Measurements from ENCODE around the gene LYPD6B. TPM values are rescaled to one million over a fixed set of nuclear protein-coding genes. Genes with fewer than 3 reads are reported as not detected.

The LYPD6B gene
- total RNA-seq, 1 experiment from 2014 or later: not detected

DNA sequence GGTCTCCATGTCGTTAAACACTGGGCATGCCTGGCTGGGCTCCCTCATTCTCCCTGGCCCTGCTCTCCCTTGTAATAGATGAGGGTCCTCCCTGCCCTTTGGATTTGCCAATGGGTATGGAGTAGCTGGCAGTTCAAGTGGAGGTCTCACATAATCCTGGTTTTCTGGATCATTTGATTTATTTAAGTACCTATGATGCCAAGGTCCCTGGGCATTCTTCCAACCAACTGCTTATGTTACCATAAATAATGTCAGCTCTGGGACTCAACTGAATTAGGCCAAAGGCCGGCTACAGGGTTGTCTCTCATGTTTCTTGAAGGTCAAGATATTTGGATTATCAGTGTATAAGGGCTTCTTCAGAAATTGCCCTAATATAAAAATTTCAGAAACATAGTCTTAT, 186.9 kb downstream of the LYPD6B start:
- intact Hi-C loops (cut with micrococcal nuclease; ENCODE audit: unreplicated experiment): no loop called here
- Histone ChIP-seq H3K27me3 (replicated peaks; ENCODE audit: insufficient read depth, low read depth, low read length, poor library complexity) (no peaks in the 10 kb centered on the region), H3K4me3 (ENCODE audit: low read depth, low read length, poor library complexity, severe bottlenecking) (no peak overlapping the region), H3K27ac (ENCODE audit: low read depth, low read length, poor library complexity, severe bottlenecking) (no peak overlapping the region), H3K4me1 (ENCODE audit: insufficient read depth, low read length, poor library complexity, severe bottlenecking) (no peaks in the 10 kb centered on the region), H3K36me3 (ENCODE audit: insufficient read depth, low read length, poor library complexity, severe bottlenecking) (no peaks in the 10 kb centered on the region), H3K9me3 (ENCODE audit: low read depth, low read length, poor library complexity, severe bottlenecking) (no peaks in the 10 kb centered on the region)
- ChIA-PET POLR2A (ENCODE audit: low non-redundant PET) (no interaction called here), CTCF (no interaction called here)
- DNase-seq (ENCODE audit: low spot score): no peak
- TF ChIP-seq, protein P1, sequence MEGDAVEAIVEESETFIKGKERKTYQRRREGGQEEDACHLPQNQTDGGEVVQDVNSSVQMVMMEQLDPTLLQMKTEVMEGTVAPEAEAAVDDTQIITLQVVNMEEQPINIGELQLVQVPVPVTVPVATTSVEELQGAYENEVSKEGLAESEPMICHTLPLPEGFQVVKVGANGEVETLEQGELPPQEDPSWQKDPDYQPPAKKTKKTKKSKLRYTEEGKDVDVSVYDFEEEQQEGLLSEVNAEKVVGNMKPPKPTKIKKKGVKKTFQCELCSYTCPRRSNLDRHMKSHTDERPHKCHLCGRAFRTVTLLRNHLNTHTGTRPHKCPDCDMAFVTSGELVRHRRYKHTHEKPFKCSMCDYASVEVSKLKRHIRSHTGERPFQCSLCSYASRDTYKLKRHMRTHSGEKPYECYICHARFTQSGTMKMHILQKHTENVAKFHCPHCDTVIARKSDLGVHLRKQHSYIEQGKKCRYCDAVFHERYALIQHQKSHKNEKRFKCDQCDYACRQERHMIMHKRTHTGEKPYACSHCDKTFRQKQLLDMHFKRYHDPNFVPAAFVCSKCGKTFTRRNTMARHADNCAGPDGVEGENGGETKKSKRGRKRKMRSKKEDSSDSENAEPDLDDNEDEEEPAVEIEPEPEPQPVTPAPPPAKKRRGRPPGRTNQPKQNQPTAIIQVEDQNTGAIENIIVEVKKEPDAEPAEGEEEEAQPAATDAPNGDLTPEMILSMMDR (conservative IDR thresholded peaks at IDR 0.05; ENCODE audit: low read depth, low read length): no peak
- TF ChIP-seq EZH2 (IDR thresholded peaks at IDR 0.05; ENCODE audit: borderline replicate concordance, low read depth, low read length, poor library complexity, severe bottlenecking): no peak
- no TSS peak for BruUV-seq (replicated peaks)

DNA sequence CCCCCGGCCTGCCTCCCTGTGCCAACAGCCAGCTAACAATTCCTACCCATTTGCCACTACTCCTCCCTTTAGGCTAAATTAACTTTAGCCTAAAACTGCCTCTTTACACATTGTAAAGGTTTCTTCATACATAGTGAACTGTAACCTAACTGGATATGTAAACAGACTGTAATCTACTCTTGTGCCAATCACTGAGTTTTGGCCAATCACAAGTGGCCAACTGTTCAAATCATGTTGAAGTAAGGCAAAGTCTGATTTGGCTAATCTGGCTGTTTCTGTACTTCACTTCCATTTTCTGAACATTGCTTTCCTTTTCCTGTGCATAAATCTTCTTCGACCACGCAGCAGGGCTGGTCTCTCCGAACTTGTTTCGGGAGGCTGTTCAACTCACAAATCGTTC, 188.3 kb downstream of the LYPD6B start:
- no peaks in the 10 kb centered on the region for H3K9me3 ChIP-seq (ENCODE audit: low read depth, low read length, poor library complexity, severe bottlenecking)
- ChIA-PET CTCF (no interaction called here), POLR2A (ENCODE audit: low non-redundant PET) (no interaction called here)
- intact Hi-C loops (cut with micrococcal nuclease; ENCODE audit: unreplicated experiment): no loop called here
- H3K27me3 ChIP-seq (replicated peaks; ENCODE audit: insufficient read depth, low read depth, low read length, poor library complexity): no peaks in the 10 kb centered on the region
- H3K27ac ChIP-seq (ENCODE audit: low read depth, low read length, poor library complexity, severe bottlenecking): no peak overlapping the region
- no peak overlapping the region for H3K4me3 ChIP-seq (ENCODE audit: low read depth, low read length, poor library complexity, severe bottlenecking)
- no peaks in the 10 kb centered on the region for H3K36me3 ChIP-seq (ENCODE audit: insufficient read depth, low read length, poor library complexity, severe bottlenecking)
- no TSS peak for BruUV-seq (replicated peaks)
- TF ChIP-seq, protein P1 (conservative IDR thresholded peaks at IDR 0.05; ENCODE audit: low read depth, low read length): no peak
- no peak for TF ChIP-seq EZH2 (IDR thresholded peaks at IDR 0.05; ENCODE audit: borderline replicate concordance, low read depth, low read length, poor library complexity, severe bottlenecking)
- H3K4me1 ChIP-seq (ENCODE audit: insufficient read depth, low read length, poor library complexity, severe bottlenecking): no peaks in the 10 kb centered on the region
- no peak for DNase-seq (ENCODE audit: low spot score)

DNA sequence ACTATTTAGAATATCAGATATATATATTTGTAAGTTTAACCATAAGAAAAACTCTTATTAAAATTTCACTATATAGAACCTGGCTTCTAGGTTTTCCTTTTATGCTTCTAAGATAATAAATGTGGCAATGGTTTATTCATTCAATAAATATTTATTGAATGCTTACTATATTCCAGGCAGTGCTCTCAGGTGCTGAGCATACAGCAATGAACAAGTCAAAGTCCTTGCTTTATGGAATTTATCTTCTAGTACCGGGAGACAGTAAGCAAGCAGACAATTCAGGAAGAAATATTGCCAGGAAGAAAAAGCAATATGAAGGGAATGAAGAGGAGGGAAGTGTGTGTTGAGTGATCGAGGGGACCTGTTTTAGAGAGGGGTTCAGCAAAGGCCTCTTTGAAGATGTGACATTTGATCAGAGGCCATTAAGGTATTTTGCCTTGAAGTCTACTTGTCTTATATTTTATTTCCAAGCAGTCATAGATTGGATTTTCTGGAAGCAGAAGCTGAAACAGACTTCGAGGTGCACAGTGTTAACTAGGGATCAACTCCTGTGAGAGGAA, 197.4 kb downstream of the LYPD6B start:
- ChIA-PET POLR2A (ENCODE audit: low non-redundant PET) (no interaction called here), CTCF (no interaction called here)
- intact Hi-C loops (cut with micrococcal nuclease; ENCODE audit: unreplicated experiment): no loop called here
- Histone ChIP-seq H3K9me3 (ENCODE audit: low read depth, low read length, poor library complexity, severe bottlenecking) (no peaks in the 10 kb centered on the region), H3K36me3 (ENCODE audit: insufficient read depth, low read length, poor library complexity, severe bottlenecking) (no peaks in the 10 kb centered on the region), H3K4me3 (ENCODE audit: low read depth, low read length, poor library complexity, severe bottlenecking) (no peak overlapping the region), H3K4me1 (ENCODE audit: insufficient read depth, low read length, poor library complexity, severe bottlenecking) (no peaks in the 10 kb centered on the region), H3K27me3 (replicated peaks; ENCODE audit: insufficient read depth, low read depth, low read length, poor library complexity) (no peaks in the 10 kb centered on the region), H3K27ac (ENCODE audit: low read depth, low read length, poor library complexity, severe bottlenecking) (no peak overlapping the region)
- BruUV-seq (replicated peaks): no TSS peak
- TF ChIP-seq EZH2 (IDR thresholded peaks at IDR 0.05; ENCODE audit: borderline replicate concordance, low read depth, low read length, poor library complexity, severe bottlenecking): no peak
- TF ChIP-seq, protein P1 (conservative IDR thresholded peaks at IDR 0.05; ENCODE audit: low read depth, low read length): no peak
- no peak for DNase-seq (ENCODE audit: low spot score)

Data from A673 (cell line).